ENCODE results near the gene C2orf81. TPM values are rescaled to one million over a fixed set of nuclear protein-coding genes. Genes with fewer than 3 reads are reported as not detected.

Gene C2orf81
- total and polyA plus RNA-seq, 2 of the 4 experiments (the other 2 are of a cell fraction): 0.18 to 0.74 TPM

DNA sequence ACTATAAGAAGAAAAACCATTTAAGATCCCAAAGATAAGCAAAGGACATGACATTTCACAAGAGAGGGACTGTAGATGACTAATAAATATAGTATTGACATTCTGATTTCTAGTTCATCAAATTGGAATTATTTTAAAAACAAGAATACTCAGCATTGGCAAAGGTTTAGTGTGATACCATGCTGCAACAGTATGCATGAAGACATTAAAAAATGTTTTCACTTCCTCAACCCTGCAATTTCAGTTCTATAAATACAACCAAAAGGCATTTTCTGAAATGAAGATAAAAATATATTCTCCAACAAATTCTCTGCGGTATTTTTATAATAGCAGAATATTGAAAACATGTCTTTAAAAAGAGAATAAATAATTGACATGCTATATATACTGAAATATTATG, 2.1 kb downstream of the C2orf81 start:
- in situ Hi-C loops (cut with MboI; ENCODE audit: low sequenced_read_pairs) (no loop called here), dilution Hi-C loops (cut with HindIII; ENCODE audit: low sequenced_read_pairs, unreplicated experiment) (no loop called here), intact Hi-C loops (cut with micrococcal nuclease) (no loop called here)
- no peak overlapping the region for H3K23ac ChIP-seq (ENCODE audit: low read depth, low read length)
- H3K56ac ChIP-seq (ENCODE audit: extremely low read depth, insufficient read depth, low read length): no peak overlapping the region
- H3K4ac ChIP-seq (ENCODE audit: low read depth, low read length): no peak overlapping the region
- H4K8ac ChIP-seq (ENCODE audit: low read depth in 2 of 2, low read length in 2 of 2): no peak overlapping the region
- no peak overlapping the region for H2AK9ac ChIP-seq (replicated peaks; ENCODE audit: low read depth, low read length, poor library complexity)
- no peak overlapping the region for H2BK120ac ChIP-seq (ENCODE audit: low read depth, low read length)
- no CpG with 5 or more reads among the region's 1 CpG for WGBS, 2 experiments (ENCODE audit: extremely low coverage in 2 of 2, insufficient read length in 1 of 2)
- ChIA-PET POLR2A (ENCODE audit: unreplicated experiment) (no interaction called here), CTCF (no interaction called here)
- no peaks in the 10 kb centered on the region for H3K9me3 ChIP-seq (ENCODE audit: control insufficient read depth, insufficient read depth, low read length)
- no peak overlapping the region for H2BK5ac ChIP-seq (ENCODE audit: low read depth, low read length, poor library complexity, severe bottlenecking)
- no peak overlapping the region for H2BK20ac ChIP-seq (ENCODE audit: low read depth, low read length)
- TF ChIP-seq CEBPB (IDR thresholded peaks at IDR 0.05; ENCODE audit: low read depth, low read length) (no peak), SMC3 (IDR thresholded peaks at IDR 0.05; ENCODE audit: low read depth, low read length) (no peak), POLR2A (IDR thresholded peaks at IDR 0.05; ENCODE audit: low read depth, low read length) (no peak), NFE2L2 (IDR thresholded peaks at IDR 0.05; ENCODE audit: low read depth, low read length) (no peak), MXI1 (IDR thresholded peaks at IDR 0.05; ENCODE audit: borderline replicate concordance, low read depth, low read length) (no peak), RAD21 (IDR thresholded peaks at IDR 0.05; ENCODE audit: low read length) (no peak), RCOR1 (IDR thresholded peaks at IDR 0.05; ENCODE audit: insufficient replicate concordance, low read length) (no peak), BHLHE40 (IDR thresholded peaks at IDR 0.05; ENCODE audit: low read depth, low read length) (no peak), MAZ (IDR thresholded peaks at IDR 0.05; ENCODE audit: borderline replicate concordance, low read depth, low read length) (no peak), RFX5 (IDR thresholded peaks at IDR 0.05; ENCODE audit: low read depth, low read length) (no peak), MAFK (IDR thresholded peaks at IDR 0.05; ENCODE audit: low read depth, low read length) (no peak), CHD1 (IDR thresholded peaks at IDR 0.05; ENCODE audit: low read depth, low read length) (no peak), FOS (IDR thresholded peaks at IDR 0.05; ENCODE audit: low read depth, low read length) (no peak)
- TF ChIP-seq, protein P1, sequence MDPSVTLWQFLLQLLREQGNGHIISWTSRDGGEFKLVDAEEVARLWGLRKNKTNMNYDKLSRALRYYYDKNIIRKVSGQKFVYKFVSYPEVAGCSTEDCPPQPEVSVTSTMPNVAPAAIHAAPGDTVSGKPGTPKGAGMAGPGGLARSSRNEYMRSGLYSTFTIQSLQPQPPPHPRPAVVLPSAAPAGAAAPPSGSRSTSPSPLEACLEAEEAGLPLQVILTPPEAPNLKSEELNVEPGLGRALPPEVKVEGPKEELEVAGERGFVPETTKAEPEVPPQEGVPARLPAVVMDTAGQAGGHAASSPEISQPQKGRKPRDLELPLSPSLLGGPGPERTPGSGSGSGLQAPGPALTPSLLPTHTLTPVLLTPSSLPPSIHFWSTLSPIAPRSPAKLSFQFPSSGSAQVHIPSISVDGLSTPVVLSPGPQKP (IDR thresholded peaks at IDR 0.05; ENCODE audit: borderline replicate concordance, low read depth, low read length): no peak
- TF ChIP-seq, protein P2, sequence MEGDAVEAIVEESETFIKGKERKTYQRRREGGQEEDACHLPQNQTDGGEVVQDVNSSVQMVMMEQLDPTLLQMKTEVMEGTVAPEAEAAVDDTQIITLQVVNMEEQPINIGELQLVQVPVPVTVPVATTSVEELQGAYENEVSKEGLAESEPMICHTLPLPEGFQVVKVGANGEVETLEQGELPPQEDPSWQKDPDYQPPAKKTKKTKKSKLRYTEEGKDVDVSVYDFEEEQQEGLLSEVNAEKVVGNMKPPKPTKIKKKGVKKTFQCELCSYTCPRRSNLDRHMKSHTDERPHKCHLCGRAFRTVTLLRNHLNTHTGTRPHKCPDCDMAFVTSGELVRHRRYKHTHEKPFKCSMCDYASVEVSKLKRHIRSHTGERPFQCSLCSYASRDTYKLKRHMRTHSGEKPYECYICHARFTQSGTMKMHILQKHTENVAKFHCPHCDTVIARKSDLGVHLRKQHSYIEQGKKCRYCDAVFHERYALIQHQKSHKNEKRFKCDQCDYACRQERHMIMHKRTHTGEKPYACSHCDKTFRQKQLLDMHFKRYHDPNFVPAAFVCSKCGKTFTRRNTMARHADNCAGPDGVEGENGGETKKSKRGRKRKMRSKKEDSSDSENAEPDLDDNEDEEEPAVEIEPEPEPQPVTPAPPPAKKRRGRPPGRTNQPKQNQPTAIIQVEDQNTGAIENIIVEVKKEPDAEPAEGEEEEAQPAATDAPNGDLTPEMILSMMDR (conservative IDR thresholded peaks at IDR 0.05; ENCODE audit: low read depth, low read length): no peak
- TF ChIP-seq, protein P3, sequence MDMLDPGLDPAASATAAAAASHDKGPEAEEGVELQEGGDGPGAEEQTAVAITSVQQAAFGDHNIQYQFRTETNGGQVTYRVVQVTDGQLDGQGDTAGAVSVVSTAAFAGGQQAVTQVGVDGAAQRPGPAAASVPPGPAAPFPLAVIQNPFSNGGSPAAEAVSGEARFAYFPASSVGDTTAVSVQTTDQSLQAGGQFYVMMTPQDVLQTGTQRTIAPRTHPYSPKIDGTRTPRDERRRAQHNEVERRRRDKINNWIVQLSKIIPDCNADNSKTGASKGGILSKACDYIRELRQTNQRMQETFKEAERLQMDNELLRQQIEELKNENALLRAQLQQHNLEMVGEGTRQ (IDR thresholded peaks at IDR 0.05; ENCODE audit: low read depth, low read length): no peak
- H3K27me3 ChIP-seq (ENCODE audit: control insufficient read depth, insufficient read depth, low read length): peaks cover 18% of the 10 kb centered on the region
- no peak overlapping the region for H3K14ac ChIP-seq (replicated peaks; ENCODE audit: low read depth, low read length)
- H3K79me1 ChIP-seq (ENCODE audit: low read depth in 1 of 2, low read length in 2 of 2): peaks cover 2 to 8% of the 10 kb centered on the region in 2 experiments; a peak in 2 of 4 replicates
- H3K18ac ChIP-seq (ENCODE audit: low read depth, low read length): no peak overlapping the region
- H3K4me1 ChIP-seq (ENCODE audit: control insufficient read depth, insufficient read depth, low read length): peaks cover 3% of the 10 kb centered on the region
- H2AK5ac ChIP-seq (ENCODE audit: low read depth, low read length): no peak overlapping the region
- no peak for ATAC-seq (ENCODE audit: low read depth)
- no TSS peak for BruUV-seq (replicated peaks)
- H3K4me2 ChIP-seq (ENCODE audit: low read depth, low read length): no peak overlapping the region
- DNase-seq: no peak
- no peak overlapping the region for H2AFZ ChIP-seq (replicated peaks; ENCODE audit: low read length, poor library complexity)
- no peak overlapping the region for H2BK15ac ChIP-seq (ENCODE audit: low read depth, low read length)
- peaks cover 4% of the 10 kb centered on the region for H3K9me1 ChIP-seq (ENCODE audit: insufficient read depth, low read length)
- H3K27ac ChIP-seq (ENCODE audit: insufficient read depth, low read length): no peak overlapping the region
- no peak overlapping the region for H3K9ac ChIP-seq (ENCODE audit: low read depth, low read length)
- no peak overlapping the region for H3K4me3 ChIP-seq (ENCODE audit: insufficient read depth, low read depth, low read length)
- no peaks in the 10 kb centered on the region for H4K20me1 ChIP-seq (ENCODE audit: insufficient read depth, low read length)
- no peak overlapping the region for H4K91ac ChIP-seq (ENCODE audit: insufficient read depth, low read depth, low read length)
- H3K36me3 ChIP-seq (ENCODE audit: control insufficient read depth, insufficient read depth, low read length): no peaks in the 10 kb centered on the region
- H4K5ac ChIP-seq (ENCODE audit: low read depth, low read length): no peak overlapping the region

All from IMR-90 (cell line).